ENCODE measurements around the gene TXNDC2.
"Not testable (repeated sequence)": the region's sequence is repeated elsewhere in the genome, so short reads cannot be mapped to it uniquely, and the experiment has no call there.

The TXNDC2 gene

GRCh38 chr18:9885170-9886004 lies at the start of gene TXNDC2:
TSS of gene TXNDC2 (plus strand) at chr18:9885973. CDS start at chr18:9886681, 708 bp downstream.
- no peak for FAIRE-seq
- DNase-seq (ENCODE audit: extremely low spot score, insufficient read length, low read depth), result no peak

- FAIRE-seq (no peak), DNase-seq (ENCODE audit: extremely low spot score, insufficient read length, low read depth) (no peak)
Measured at GRCh38 chr18:9838144-9838877, 47.5 kb upstream of the TXNDC2 start.

- DNase-seq (ENCODE audit: extremely low spot score, insufficient read length, low read depth) (no peak), FAIRE-seq (no peak)
Measured at GRCh38 chr18:9839211-9839610, 46.6 kb upstream of the TXNDC2 start.

- DNase-seq (ENCODE audit: extremely low spot score, insufficient read length, low read depth) (no peak), FAIRE-seq (no peak)
Measured at GRCh38 chr18:9839853-9840252, 45.9 kb upstream of the TXNDC2 start.

GRCh38 chr18:9841752-9842151 lies 44.0 kb upstream of the TXNDC2 start:
- FAIRE-seq, result no peak
- no peak for DNase-seq (ENCODE audit: extremely low spot score, insufficient read length, low read depth)

- FAIRE-seq, result no peak
Measured at GRCh38 chr18:9842448-9842847, 43.3 kb upstream of the TXNDC2 start.

GRCh38 chr18:9845256-9845655 lies 40.5 kb upstream of the TXNDC2 start:
- DNase-seq (ENCODE audit: extremely low spot score, insufficient read length, low read depth) (no peak), FAIRE-seq (no peak)

More at GRCh38 chr18:9842448-9842847, 43.3 kb upstream of the TXNDC2 start:
- DNase-seq (ENCODE audit: extremely low spot score, insufficient read length, low read depth), result no peak

- FAIRE-seq (no peak), DNase-seq (ENCODE audit: extremely low spot score, insufficient read length, low read depth) (no peak)
Measured at GRCh38 chr18:9846162-9846925, 39.4 kb upstream of the TXNDC2 start.

- DNase-seq (ENCODE audit: extremely low spot score, insufficient read length, low read depth), result no peak
- FAIRE-seq, result no peak
Measured at GRCh38 chr18:9848170-9848879, 37.4 kb upstream of the TXNDC2 start.

- FAIRE-seq, result no peak
- DNase-seq (ENCODE audit: extremely low spot score, insufficient read length, low read depth), result no peak
Measured at GRCh38 chr18:9849407-9850283, 36.1 kb upstream of the TXNDC2 start.

GRCh38 chr18:9850309-9850708 lies 35.5 kb upstream of the TXNDC2 start:
- FAIRE-seq (no peak), DNase-seq (ENCODE audit: extremely low spot score, insufficient read length, low read depth) (no peak)

- FAIRE-seq, result no peak
- no peak for DNase-seq (ENCODE audit: extremely low spot score, insufficient read length, low read depth)
Measured at GRCh38 chr18:9851511-9851910, 34.3 kb upstream of the TXNDC2 start.

GRCh38 chr18:9852266-9853081 lies 33.3 kb upstream of the TXNDC2 start:
- no peak for DNase-seq (ENCODE audit: extremely low spot score, insufficient read length, low read depth)
- FAIRE-seq, result no peak

GRCh38 chr18:9854801-9855676 lies 30.7 kb upstream of the TXNDC2 start:
- DNase-seq (ENCODE audit: extremely low spot score, insufficient read length, low read depth) (no peak), FAIRE-seq (no peak)

- no peak for DNase-seq (ENCODE audit: extremely low spot score, insufficient read length, low read depth)
- no peak for FAIRE-seq
Measured at GRCh38 chr18:9855681-9856080, 30.1 kb upstream of the TXNDC2 start.

- DNase-seq (ENCODE audit: extremely low spot score, insufficient read length, low read depth) (no peak), FAIRE-seq (no peak)
Measured at GRCh38 chr18:9856092-9856491, 29.7 kb upstream of the TXNDC2 start.

- DNase-seq (ENCODE audit: extremely low spot score, insufficient read length, low read depth); FAIRE-seq: not testable (repeated sequence)
Measured at GRCh38 chr18:9857479-9857998, 28.2 kb upstream of the TXNDC2 start.
